ENCODE measurements around the gene ACTN1. TPM values are rescaled to one million over a fixed set of nuclear protein-coding genes. Genes with fewer than 3 reads are reported as not detected.

Gene ACTN1
- total RNA-seq, 1 experiment from 2014 or later: 363 TPM

DNA sequence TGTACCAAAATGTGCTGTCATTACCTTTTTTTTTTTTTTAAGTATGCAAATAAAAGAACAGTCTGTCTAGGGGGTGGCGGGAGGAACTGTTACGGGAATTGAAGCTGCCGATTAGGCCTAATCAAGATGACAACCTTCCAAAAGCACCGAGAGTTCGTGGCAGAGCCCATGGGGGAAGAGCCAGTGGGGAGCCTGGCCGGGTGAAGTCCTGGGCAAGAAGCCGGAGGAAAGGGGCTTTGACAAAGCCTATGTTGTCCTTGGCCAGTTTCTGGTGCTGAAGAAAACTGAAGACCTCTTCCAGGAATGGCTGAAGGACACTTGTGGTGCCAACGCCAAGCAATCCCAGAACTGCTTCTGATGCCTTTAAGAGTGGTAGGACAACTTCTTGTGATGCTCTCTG is 42.6 kb downstream of the ACTN1 start:
- DNase-seq (ENCODE audit: low read depth): no peak

DNA sequence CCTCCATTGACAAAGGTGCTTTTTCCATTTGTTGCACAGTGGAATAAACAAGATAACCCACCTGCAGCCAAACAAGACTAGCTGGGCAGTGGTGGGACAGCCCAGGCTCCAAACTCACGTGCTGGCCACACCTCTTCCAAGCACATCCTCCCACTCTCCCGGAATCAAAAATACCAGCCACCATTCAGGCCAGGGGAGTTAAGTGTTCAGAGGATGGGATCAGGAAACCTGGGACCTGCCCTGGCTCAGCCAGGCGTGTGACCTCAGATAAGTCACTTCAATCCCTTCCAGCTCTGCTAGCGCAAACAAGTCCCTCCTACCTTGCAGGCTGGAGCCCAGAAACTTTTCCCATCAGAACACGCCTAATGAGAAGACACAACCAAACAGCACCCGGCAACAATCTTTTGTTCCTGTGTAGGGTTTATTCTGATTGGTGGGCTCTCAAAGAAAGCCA is 43.3 kb downstream of the ACTN1 start:
- peak; percentile 50 for DNase-seq (ENCODE audit: low read depth)

DNA sequence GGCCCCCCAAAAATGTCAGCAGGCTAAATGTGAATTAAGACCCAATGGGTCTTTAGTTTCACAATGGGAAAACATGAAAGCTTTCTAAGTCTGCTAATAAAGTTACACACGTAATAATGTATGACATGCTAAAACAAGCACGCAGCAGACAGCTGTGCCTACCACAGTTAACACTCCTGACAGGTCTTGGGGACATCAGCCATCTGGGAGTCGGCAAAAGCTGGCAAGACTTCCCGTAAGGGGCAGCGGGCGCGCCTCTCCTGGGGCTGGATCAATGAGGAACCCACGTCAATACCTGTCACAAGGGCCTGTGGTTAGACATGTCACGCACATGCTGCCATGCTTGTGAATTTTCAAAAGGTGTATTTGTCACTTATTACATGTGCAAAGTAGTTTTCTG is 45.0 kb downstream of the ACTN1 start:
- no peak for DNase-seq (ENCODE audit: low read depth)

DNA sequence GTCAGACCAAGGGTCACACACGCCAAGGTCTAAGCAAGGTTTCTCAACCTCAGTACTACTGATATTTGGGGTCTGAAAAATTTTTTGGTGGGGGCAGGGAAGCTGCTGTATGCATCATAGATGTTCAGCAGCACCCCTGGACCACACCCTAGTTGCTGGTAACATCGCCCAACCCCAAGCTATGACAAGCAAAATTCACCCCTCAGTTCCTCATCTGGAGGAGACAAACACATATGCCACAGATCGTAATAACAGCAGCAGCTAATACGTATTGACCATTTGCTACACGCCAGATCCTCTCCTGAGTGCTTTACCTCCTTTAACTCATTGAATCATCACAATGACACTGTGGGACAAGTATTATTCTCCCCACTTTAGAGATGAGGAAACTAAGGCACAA is 46.4 kb downstream of the ACTN1 start:
- no peak for DNase-seq (ENCODE audit: low read depth)

DNA sequence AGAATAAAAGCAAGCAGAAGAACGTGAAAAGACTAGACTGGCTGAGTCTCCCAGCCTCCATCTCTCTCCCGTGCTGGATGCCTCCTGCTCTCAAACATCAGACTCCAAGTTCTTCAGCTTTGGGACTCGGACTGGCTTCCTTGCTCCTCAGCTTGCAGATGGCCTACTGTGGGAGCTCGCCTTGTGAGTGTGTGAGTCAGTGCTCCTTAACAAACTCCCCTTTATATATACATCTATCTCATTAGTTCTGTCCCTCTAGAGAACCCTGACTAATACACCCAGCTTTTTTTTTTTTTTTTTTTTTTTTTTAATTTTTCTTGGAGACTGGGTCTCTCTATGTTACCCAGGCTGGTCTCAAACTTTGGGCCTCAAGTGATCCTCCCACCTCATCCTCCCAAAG is 46.9 kb downstream of the ACTN1 start:
- DNase-seq (ENCODE audit: low read depth): no peak

DNA sequence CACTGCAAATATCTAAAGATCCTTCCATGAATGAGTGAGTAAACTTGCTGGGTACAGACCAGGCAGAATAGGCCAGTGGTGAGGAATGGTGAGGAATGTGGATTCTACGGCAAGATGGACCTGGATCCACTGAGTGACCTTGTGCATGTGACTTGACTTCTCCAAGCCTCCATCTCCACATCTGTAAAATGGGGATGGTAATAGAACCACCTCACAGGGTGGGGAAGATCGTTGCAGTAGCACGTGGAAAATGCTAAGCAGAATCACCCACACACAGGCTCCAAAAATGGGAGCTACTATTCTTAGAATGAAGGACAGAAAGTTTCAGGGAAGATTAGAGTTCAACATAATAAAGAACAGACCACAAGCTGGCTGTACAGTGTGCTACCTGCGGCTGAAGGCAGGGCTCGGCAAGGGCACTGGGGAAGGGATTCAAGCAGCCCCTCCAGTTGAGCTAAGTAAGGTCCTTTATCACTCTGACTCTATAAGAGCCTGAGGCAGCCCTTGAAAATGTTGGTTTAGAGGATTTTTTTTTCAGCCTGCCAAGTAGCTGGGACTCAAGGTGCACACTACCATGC is 47.5 kb downstream of the ACTN1 start:
- DNase-seq (ENCODE audit: low read depth): no peak

DNA sequence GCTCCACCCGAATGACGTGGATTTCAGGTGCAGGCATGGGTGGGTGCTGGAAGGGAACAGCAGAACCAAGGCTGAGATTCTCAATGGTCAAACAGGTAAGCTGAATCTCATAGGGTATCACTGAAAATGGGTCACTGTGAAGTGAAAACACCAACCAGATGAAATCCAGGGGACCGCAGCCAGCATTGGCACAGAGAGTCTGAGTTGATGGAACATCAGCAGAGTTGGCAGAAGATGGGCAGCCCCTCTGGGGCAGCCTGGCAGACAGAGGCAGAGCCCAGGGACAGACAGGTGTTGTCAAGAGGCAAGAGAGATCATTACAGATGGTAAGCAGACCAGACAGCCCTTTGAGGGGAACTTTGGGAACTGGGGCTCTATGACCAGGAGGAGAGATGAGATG is 48.0 kb downstream of the ACTN1 start:
- DNase-seq (ENCODE audit: low read depth): no peak

DNA sequence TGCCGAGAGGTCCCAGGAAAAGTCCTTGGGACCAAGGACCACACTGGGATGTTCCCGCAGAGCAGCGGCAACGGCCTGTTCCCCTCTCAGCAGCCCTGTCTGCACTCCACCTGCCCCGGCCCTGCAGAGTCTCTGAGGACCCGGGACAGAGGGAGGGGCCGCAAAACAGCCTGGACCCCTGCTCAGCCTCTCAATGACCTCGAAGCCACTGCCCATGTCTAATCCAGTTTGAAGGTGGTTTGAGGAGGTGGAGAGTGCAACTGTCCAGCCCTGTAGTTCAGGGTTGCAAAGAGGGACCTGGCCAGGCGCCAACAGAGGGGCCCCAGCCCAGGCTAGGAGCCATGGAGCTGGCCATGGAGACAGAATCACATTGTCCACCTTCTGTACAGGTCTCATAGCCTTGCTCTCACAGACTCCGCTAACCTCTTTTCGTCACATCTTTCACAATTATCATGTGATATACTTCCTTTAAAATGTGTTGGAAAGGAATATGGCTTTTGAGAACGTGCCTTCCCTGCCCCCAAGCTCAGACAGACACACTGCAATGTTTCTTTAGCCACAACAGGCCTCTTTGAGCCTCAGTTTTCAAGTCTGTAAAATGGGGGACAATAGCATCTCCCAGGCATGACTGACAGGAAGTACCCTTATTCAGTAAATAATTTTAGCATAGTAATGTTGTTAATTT is 49.3 kb downstream of the ACTN1 start:
- DNase-seq (ENCODE audit: low read depth): no peak

DNA sequence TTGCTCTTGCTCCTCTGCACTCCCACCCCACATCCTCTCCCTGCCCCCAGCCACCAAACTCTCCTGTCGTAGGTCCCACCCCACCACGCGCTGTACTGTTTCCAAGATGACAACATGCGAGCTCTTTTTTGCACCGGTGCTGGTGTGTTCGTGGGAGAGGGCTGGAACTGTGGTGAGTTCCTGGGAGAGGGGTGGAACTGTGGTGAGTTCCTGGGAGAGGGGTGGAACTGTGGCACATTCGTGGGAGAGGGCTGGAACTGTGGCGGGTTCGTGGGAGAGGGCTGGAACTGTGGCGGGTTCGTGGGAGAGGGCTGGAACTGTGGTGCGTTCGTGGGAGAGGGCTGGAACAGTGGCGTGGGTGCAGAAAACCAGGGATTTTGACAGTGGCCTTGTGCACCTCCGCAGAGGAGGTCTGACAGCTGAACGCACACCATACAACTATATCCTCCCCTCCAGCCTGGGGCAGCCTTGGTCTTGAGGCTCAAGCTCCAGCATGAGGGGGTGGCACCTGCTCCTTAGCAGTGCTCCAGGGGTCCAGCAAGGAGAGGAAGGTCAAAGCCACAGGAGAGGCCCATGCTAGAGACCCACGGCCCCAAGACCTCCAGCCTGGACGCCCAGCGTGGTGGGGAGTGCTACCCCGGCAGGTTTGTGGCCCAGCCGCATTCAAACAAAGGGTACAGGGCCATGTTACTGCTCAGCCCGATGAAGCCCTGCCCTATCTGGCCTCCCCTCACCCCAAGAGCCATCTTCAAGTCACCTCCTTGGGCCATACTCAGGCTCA is 50.1 kb downstream of the ACTN1 start:
- DNase-seq (ENCODE audit: low read depth): no peak

DNA sequence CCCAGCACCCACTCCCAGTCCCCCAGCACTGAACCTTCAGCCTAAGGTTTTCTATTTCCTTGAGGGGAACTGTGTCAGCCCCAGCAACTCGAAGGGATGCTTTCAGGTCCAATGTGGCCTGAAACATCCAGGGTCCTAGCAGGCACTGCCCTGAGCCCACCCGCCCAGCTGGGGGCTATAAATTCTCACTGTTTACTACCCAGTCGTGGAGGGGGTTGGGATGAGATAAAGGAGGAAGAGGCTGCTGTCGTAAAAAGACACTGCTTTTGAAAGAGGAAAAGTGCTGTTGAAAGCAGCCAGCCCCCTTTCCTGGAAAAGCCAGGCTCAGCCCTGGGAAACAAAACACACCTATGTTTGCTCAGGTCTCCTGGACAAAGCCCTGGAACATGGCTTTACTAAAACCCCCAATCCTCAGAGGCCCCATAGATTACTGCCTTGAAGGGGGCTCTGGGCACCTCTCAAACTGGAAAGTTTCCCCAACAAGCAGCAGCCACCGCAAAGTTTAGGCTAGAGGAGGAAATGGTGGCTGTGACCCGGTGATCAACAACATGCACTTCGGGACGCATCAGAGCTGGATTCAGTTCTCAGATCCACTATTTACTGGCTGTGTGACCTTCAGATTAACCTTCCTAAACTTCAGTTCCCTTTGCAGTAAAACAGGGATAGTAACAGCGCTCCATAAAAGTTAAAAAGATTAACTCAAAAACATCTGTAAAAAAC is 51.0 kb downstream of the ACTN1 start:
- DNase-seq (ENCODE audit: low read depth): no peak

DNA sequence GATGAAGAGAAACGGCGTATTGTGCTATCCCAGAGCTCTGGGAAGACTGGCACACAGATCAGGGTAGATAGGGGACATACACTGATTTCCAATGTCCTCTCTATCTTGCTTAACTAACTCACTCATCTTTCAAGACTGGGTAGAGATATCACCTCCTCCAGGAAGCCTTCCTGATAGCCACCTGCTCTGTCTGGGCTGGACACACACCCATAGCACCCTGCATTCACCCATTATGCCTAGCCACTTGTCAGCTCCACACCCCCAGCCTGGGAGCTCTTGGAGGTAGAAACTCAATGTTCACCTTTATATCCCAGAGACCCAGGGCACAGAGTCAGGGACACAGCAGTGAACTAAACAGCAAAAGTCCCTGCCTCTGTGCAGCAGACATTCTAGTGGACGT is 52.0 kb downstream of the ACTN1 start:
- no peak for DNase-seq (ENCODE audit: low read depth)

DNA sequence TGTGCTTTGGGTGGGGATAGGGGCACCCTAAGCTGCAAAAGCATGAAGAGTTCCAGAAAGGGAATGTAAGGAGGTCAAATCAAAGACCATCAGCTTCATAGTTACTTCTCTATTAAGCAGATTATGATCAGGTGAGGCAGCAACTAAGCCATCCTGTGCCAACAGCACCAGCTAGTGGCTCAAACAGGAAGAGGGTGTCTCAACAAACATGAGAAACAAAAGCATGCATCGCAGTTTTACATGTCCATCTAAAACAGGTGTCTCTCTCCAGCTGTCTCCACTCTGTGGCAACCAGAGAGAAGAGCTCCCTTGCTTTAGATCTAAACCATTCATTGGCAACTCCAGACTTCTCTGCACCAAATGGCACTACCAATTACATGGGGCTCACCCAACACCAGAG is 52.9 kb downstream of the ACTN1 start:
- DNase-seq (ENCODE audit: low read depth): peak; percentile 43

DNA sequence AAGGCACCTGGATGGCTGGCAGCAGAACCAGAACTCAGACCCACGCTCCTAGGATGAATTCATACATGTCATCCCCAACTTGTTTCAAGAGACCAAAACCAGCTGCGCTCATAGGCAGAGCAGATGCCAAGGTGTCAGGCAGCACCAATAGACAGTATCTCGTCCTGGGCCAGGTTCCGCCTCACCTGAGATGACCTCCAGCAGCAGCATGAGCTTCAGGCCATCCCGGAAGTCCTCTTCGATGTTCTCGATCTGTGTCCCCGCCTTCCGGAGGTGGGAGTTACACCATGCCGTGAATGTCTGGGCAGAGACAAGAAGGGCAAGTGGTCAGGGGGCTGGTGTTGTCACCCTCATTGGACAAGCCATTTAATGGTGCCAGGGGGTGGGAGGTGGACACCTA is 53.7 kb downstream of the ACTN1 start:
- no peak for DNase-seq (ENCODE audit: low read depth)

DNA sequence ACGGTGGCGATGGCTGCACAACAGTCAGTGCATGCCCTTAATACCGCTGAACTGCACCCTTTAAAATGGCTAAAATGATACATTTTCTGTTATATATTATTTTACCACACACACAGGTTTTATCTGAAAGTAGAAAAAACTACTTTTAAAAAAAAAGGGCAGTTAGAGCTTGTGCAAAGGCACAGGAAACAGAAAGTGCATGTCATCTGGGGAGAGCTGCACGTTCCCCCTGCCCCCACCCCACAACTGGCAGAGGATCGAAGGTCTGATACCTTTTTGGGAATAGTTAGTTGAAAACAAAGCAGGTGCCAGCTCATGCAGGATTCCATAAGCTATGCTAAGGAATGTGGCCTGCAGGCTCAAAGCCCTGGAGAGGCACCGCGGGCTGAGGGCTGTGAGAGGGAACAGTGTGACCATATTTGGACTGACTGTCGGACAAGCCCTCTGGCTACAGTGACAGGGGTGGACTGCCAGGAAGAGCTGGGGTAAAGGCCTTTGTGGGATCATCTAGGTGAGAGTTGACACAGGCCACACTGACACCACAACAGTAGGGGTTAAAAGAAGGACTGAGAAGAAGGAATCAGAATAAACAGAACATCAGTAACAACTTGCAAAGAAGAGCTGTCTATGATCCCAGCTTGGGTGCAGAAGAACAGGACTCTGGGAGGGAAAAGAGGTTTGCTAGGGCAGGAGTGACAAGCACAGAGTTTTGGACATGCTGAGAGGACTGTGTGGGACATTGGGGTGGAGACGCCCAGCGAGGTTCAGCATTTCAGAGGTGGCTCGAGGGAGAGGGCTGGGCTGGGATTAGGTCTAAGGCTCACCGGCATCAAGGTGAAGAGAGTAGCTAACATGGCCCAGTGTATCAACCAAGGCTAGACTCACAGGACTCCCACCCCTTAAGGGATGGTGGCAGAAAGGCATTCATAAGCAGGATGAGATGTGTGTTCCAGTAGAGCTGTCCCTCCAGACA is 54.6 kb downstream of the ACTN1 start:
- DNase-seq (ENCODE audit: low read depth): peak; percentile 90

DNA sequence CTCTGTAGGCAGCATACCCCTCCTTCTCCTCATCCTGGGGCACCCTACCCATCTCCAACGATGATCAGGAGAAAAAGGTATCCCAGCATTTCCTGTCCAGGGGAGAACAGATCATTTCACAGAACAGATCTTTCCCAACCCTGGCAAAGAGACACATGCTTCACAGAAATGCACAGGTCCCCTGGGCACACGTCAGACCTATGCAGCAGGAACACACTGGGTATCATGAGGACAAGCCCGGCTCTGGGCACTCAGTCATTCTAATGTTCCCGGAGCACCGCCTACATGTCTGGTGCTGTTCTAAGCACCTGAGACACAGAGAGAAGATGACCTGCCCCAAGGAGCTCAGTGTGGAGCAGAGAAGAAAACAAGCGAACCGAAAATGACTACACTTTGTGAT is 56.2 kb downstream of the ACTN1 start:
- no peak for DNase-seq (ENCODE audit: low read depth)

DNA sequence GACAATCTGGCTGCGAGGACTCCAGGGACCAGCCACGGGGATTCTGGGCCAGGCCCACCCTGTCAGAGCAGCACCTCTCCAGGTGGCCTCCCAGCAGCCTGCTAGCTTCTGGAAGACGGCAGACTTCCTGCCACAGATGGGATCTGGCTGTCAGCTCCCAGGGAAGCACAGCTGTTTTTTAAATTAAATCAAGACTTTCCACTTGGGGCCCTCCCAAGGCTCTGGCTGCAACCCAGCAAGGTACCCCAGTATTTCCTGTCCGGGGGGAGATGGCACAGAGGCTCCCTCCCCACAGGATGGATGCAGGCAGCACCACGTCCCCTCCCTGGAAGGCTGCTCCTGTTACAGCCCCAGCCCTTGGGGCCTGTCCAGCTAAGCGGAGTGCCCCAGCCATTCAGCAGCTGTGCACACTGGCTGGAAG is 56.9 kb downstream of the ACTN1 start:
- no peak for DNase-seq (ENCODE audit: low read depth)

DNA sequence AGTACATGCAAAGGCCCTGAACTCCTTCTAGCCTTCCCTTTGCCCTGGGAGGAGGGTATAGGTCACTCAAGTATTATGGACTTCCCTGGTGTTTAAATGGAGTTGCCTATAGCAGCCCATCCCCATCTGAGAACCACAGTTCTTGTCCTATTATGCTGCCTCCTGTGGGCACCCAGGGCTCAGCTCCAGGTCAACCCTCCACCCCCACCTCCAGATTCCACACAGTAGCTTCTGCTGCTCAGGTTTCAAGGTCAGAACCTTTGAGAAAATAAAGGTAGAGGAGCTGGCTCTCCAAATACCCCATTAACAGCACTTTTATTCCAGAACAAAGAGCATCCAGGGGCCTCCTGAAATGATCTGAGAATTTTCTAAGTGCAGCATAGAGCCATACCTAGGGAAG is 57.4 kb downstream of the ACTN1 start:
- DNase-seq (ENCODE audit: low read depth): no peak

DNA sequence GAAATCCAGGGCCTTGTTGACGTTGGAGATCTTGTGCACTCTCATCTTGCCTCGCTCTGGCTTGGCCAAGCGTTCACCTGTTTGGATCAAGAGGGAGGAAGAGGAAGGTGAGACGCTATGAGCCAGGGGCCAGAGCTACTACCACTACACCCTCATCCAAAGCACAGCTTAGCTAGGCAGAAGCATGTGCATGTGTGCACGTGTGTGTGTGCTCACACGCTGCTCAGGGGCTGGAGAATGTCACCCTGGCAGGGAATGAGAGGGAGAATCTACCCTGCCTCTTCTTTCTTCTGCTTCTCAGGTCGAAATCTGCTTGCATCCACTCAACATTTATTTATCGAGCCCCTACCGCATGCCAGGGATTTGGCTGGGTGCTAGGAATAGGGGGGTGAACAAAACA is 58.1 kb downstream of the ACTN1 start:
- no peak for DNase-seq (ENCODE audit: low read depth)

DNA sequence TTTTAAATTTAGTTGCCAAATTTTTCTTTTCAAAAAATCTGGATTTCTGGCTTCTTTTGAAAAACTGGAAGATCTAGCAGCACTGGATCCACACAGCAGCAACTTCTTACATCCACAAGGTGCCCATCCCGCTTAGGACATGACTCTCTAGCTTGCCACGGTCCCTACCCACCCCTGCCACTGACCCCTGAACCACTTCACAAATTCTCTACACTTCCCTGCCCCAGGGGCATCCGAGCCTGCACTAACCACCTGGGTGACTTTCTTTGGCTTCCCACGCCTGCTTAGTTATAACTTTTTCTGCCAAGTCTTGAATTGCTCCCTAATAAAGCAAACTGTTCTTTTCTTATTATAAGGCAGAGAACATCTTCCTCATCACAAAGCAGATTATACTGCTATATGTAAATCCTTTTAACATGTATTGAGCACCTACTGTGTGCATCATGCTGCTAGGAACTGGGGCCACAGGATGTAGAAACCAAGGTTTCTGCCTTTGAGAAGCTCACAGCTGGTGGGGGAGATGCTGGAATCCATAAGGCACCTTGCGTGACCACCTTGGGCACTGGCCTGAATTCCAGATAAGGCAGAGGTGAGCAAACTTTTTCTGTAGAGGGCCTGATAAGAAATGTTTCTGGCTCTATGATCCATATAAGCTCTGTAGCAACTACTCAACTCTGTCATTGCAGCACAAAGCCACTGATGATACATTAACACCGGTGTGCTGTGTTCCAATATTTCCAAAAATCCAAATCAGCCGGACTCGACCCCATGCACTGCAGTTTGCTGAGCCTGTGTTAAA is 59.8 kb downstream of the ACTN1 start:
- DNase-seq (ENCODE audit: low read depth): no peak

DNA sequence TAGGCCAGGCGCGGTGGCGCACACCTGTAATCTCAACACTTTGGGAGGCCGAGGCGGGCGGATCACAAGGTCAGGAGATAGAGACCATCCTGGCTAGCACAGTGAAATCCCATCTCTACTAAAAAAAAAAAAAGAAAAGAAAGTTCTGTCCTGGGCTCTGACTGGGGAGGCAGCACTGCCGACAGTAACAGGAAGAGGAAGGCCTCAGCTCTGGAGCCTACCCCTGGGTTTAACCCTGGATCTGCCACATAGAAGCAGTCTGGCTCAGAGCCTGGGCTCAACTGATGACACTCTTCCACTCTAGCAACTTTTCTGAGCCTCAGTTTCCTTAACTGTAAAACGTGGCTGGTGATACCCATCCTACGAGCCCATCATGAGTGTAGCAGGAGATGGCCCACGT is 60.5 kb downstream of the ACTN1 start:
- no peak for DNase-seq (ENCODE audit: low read depth)
